GM12878 (cell line): ENCODE measurements around the gene TM9SF2. TPM values are rescaled to one million over a fixed set of nuclear protein-coding genes. Genes with fewer than 3 reads are reported as not detected.

Experiments used
- ATAC-seq: fragments of 200-7000 bp; cut with Tn5 transposase; 3 replicates; pipeline ENCODE4 v1.9.1; 2020; ENCODE audit warnings: mild to moderate bottlenecking, moderate library complexity
- BruUV-seq: library from RNA; stranded (reverse); fragments of 400-500 nt; replicated peaks from 2 replicates; lab custom pipeline; 2021; lab: Mats Ljungman, UMichigan
- CTCF ChIA-PET: fragments of 300-600 bp; sonication (Branson Sonifier 250); formaldehyde crosslinking; extraction: SDS; loops from one replicate; lab custom pipeline; 2021; ENCODE audit warnings: inconsistent platforms; lab: Yijun Ruan, JAX
- POLR2A ChIA-PET: fragments of 350-600 bp; formaldehyde crosslinking; extraction: SDS; loops from one replicate; lab custom pipeline; 2021; ENCODE audit warnings: inconsistent platforms; lab: Charles Lee
- RAD21 ChIA-PET: fragments of 300-600 bp; sonication (Branson Sonifier 250); formaldehyde crosslinking; loops from one replicate; lab custom pipeline; 2023; ENCODE audit warnings: antibody characterized with exemption; ENCODE audit not compliant: unreplicated experiment; lab: Charles Lee
- SMC1A ChIA-PET: fragments of 300-600 bp; sonication (Branson Sonifier 250); formaldehyde crosslinking; loops from one replicate; lab custom pipeline; 2023; ENCODE audit not compliant: unreplicated experiment, uncharacterized antibody; lab: Charles Lee
- DNase-seq: peaks from one replicate; pipeline ENCODE4 v3.0.0-alpha.2; 2011; ENCODE audit warnings: low read depth, low spot score
- FAIRE-seq: peaks from 3 replicates; lab custom pipeline; 2011; peaks lifted over from hg19 to GRCh38; lab: Jason Lieb, UNC
- H2AFZ ChIP-seq: 2 replicates; pipeline ENCODE4 v1.6.0; 2011; ENCODE audit warnings: low read depth, low read length, control low read depth; ENCODE audit not compliant: control insufficient read depth
- H3K27ac ChIP-seq: 2 replicates; pipeline ENCODE4 v1.5.1; 2011; ENCODE audit warnings: control low read depth; ENCODE audit not compliant: control insufficient read depth, insufficient read depth
- H3K27me3 ChIP-seq, 2 experiments: replicated peaks in 1 of 2; 2 replicates each; pipeline versions ENCODE4 v1.6.0 to v1.6.1; 2011; ENCODE audit warnings: low read length in 1 of 2; ENCODE audit not compliant: control insufficient read depth in 2 of 2, insufficient read depth in 2 of 2
- H3K36me3 ChIP-seq, 2 experiments: 2 replicates each; pipeline ENCODE4 v1.5.1; 2011; ENCODE audit warnings: low read length in 1 of 2; ENCODE audit not compliant: control insufficient read depth in 2 of 2, insufficient read depth in 2 of 2
- H3K4me1 ChIP-seq: 2 replicates; pipeline ENCODE4 v1.6.1; 2011; ENCODE audit warnings: mild to moderate bottlenecking, low read length, moderate library complexity, mixed read lengths; ENCODE audit not compliant: control insufficient read depth, insufficient read depth
- H3K4me2 ChIP-seq: 2 replicates; pipeline ENCODE4 v1.6.0; 2011; ENCODE audit warnings: control low read depth; ENCODE audit not compliant: control insufficient read depth, insufficient read depth
- H3K4me3 ChIP-seq: fragments of 200-600 bp; sonication (generic); 2 replicates; pipeline ENCODE4 v1.5.1; 2016
- H3K79me2 ChIP-seq: 2 replicates; pipeline ENCODE4 v1.6.0; 2011; ENCODE audit warnings: low read length; ENCODE audit not compliant: control insufficient read depth, insufficient read depth
- H3K9ac ChIP-seq: 2 replicates; pipeline ENCODE4 v1.8.0; 2011; ENCODE audit warnings: low read length, control low read depth, mixed read lengths; ENCODE audit not compliant: control insufficient read depth, insufficient read depth
- H3K9me3 ChIP-seq: replicated peaks from 3 replicates; pipeline ENCODE4 v1.5.1; 2011; ENCODE audit warnings: mild to moderate bottlenecking, low read length; ENCODE audit not compliant: control insufficient read depth, insufficient read depth
- H4K20me1 ChIP-seq: 2 replicates; pipeline ENCODE4 v1.6.0; 2011; ENCODE audit not compliant: control insufficient read depth, insufficient read depth
- BCL3 ChIP-seq: IDR thresholded peaks from 2 replicates; pipeline ENCODE4 v1.6.1; 2011; ENCODE audit warnings: borderline replicate concordance, low read depth, mild to moderate bottlenecking, moderate library complexity, low read length; ENCODE audit not compliant: insufficient read depth, poor library complexity, severe bottlenecking
- E2F4 ChIP-seq: IDR thresholded peaks from 2 replicates; pipeline ENCODE4 v1.6.1; 2012; ENCODE audit warnings: low read depth, low read length, improper control_type of control experiment
- IKZF1 ChIP-seq: fragments of 450-650 bp; conservative IDR thresholded peaks from 2 replicates; pipeline ENCODE4 v1.6.1; 2017; ENCODE audit warnings: antibody characterized with exemption, mild to moderate bottlenecking
- MAX ChIP-seq: IDR thresholded peaks from 2 replicates; pipeline ENCODE4 v1.6.1; 2012; ENCODE audit warnings: low read depth, low read length, improper control_type of control experiment
- MLLT1 ChIP-seq: fragments of 450-650 bp; IDR thresholded peaks from 2 replicates; pipeline ENCODE4 v1.6.1; 2016; ENCODE audit warnings: mild to moderate bottlenecking
- SUZ12 ChIP-seq: fragments of 200-600 bp; sonication (generic); IDR thresholded peaks from one replicate; pipeline ENCODE4 v1.6.1; 2018; ENCODE audit warnings: antibody characterized with exemption, mild to moderate bottlenecking; ENCODE audit not compliant: unreplicated experiment
- WRNIP1 ChIP-seq: IDR thresholded peaks from 2 replicates; pipeline ENCODE4 v1.6.1; 2011; ENCODE audit warnings: low read depth, low read length, improper control_type of control experiment, borderline replicate concordance
- ZNF217 ChIP-seq: fragments of 450-650 bp; IDR thresholded peaks from 2 replicates; pipeline ENCODE4 v1.6.1; 2017; ENCODE audit warnings: antibody characterized with exemption, mild to moderate bottlenecking
- ZZZ3 ChIP-seq: IDR thresholded peaks from 2 replicates; pipeline ENCODE4 v1.6.1; 2011; ENCODE audit warnings: low read depth; ENCODE audit not compliant: control insufficient read depth, insufficient read length
- WGBS: methylation state at CpG from one replicate; pipeline ENCODE4 v1.1.6; 2016; ENCODE audit warnings: low lambda C conversion rate; ENCODE audit not compliant: insufficient replicate concordance, insufficient coverage; ENCODE audit errors: missing lambda C conversion rate; 5-methylcytosine and 5-hydroxymethylcytosine counted together
- in situ Hi-C: fragments of 300-500 bp; cut with MboI; formaldehyde crosslinking; loops from 9 replicates; pipeline ENCODE4 v1.14.3; 2018; ENCODE audit warnings: mixed read lengths
- intact Hi-C: fragments of 100-400 bp; cut with micrococcal nuclease; formaldehyde crosslinking; loops from one replicate; pipeline ENCODE4 v1.14.2; 2022; ENCODE audit not compliant: unreplicated experiment
- polyA plus RNA-seq, 11 experiments: library from polyadenylated mRNA; depleted of rRNA in 4 of 11; unstranded in 6 of 11; stranded (reverse) in 5 of 11; fragments of >200 nt; fragmentation: Nextera tagmentation in 4 of 11; fragmentation: Illumina TruSeq in 1 of 11; extraction: Ambion mirVana in 4 of 11; extraction: Trizol in 1 of 11; gene quantifications; 1 replicate in 1 of 11; 2 replicates in 10 of 11; pipeline versions ENCODE4 v1.2.1 to v1.2.3, GENCODE V29; 2011 to 2016; ENCODE audit warnings: inconsistent platforms in 2 of 11, missing spikeins in 2 of 11, low read depth in 1 of 11
- total RNA-seq, 4 experiments: library from RNA; depleted of rRNA in 3 of 4; stranded (reverse); fragments of >200 nt in 3 of 4; fragmentation: Illumina TruSeq in 1 of 4; extraction: Trizol in 1 of 4; gene quantifications; 2 replicates each; pipeline versions ENCODE4 v1.2.1 to v1.2.3, GENCODE V29; 2013 to 2021

Gene TM9SF2
- total and polyA plus RNA-seq, 10 of the 15 experiments (the other 5 are each of a cell fraction or from before 2014, with no cell fraction given) = 34.6 to 128 (median 79.2) TPM

- Histone ChIP-seq H3K4me3 (no peak overlapping the region), H3K27me3 (no peaks in the 10 kb centered on the region), H2AFZ (no peak overlapping the region), H3K79me2 (peaks cover 39% of the 10 kb centered on the region), H3K4me1 (no peaks in the 10 kb centered on the region), H4K20me1 (no peaks in the 10 kb centered on the region), H3K9ac (no peak overlapping the region), H3K9me3 (no peaks in the 10 kb centered on the region; the same call in 2 of the 3 replicates), H3K27ac (no peak overlapping the region), H3K36me3 (peaks cover 7 to 14% of the 10 kb centered on the region in 2 experiments; a peak in 3 of 4 replicates), H3K4me2 (no peak overlapping the region)
- in situ Hi-C loops = no loop called here
- RAD21 ChIA-PET = interaction anchor here (0.9 kb wide), 1 partner anchor 76 kb away, joined by 3 read pairs; no protein-coding TSS in a partner anchor
- SMC1A ChIA-PET = interaction anchor here (0.6 to 2.3 kb wide), 9 partner anchors 9 to 280 kb away, joined by 3 to 12 read pairs (median 3); no protein-coding TSS in a partner anchor
- TF ChIP-seq WRNIP1 = no peak
- no peak for TF ChIP-seq ZZZ3
- no peak for TF ChIP-seq BCL3
- TF ChIP-seq SUZ12 = no peak
- no peak for TF ChIP-seq MAX
- TF ChIP-seq IKZF1 = no peak
- TF ChIP-seq E2F4 = no peak
- no peak for TF ChIP-seq ZNF217
- TF ChIP-seq MLLT1 = no peak
- no TSS peak for BruUV-seq
- WGBS = 82% methylated on average over 6 of the region's 6 CpGs
- POLR2A ChIA-PET = interaction anchor here (0.7 kb wide), 1 partner anchor 78 kb away, joined by 4 read pairs; no protein-coding TSS in a partner anchor
- no peak for ATAC-seq
- CTCF ChIA-PET = interaction anchor here (1.2 to 3.1 kb wide), 4 partner anchors 9 to 252 kb away, joined by 3 to 28 read pairs (median 4); no protein-coding TSS in a partner anchor
- no peak for FAIRE-seq
- intact Hi-C loops = no loop called here
- no peak for DNase-seq
Observed at GRCh38 chr13:99517984-99518383, 16.7 kb downstream of the TM9SF2 start.
